ENCODE results near the gene ANXA4.
"Not testable (repeated sequence)": the region's sequence is repeated elsewhere in the genome, so short reads cannot be mapped to it uniquely, and the experiment has no call there.

The ANXA4 gene

GRCh38 chr2:69773206-69773605 lies 31.3 kb downstream of the ANXA4 start:
- no peak for TF ChIP-seq CTCF (conservative IDR thresholded peaks at IDR 0.05)
- no peak overlapping the region for H3K27ac ChIP-seq

- not testable (repeated sequence) for H3K27ac ChIP-seq
Measured at GRCh38 chr2:69774258-69774983, 32.5 kb downstream of the ANXA4 start.

GRCh38 chr2:69774984-69775982 lies 33.3 kb downstream of the ANXA4 start:
- no peak for TF ChIP-seq CTCF (conservative IDR thresholded peaks at IDR 0.05)
- peak overlapping the region; percentile 6; the same call in 1 of the 2 replicates for H3K27ac ChIP-seq

GRCh38 chr2:69776886-69777785 lies 35.2 kb downstream of the ANXA4 start:
- no peak overlapping the region for H3K27ac ChIP-seq
- TF ChIP-seq CTCF (conservative IDR thresholded peaks at IDR 0.05), result no peak

GRCh38 chr2:69777786-69778105 lies 35.8 kb downstream of the ANXA4 start:
- no peak overlapping the region for H3K27ac ChIP-seq
- no peak for TF ChIP-seq CTCF (conservative IDR thresholded peaks at IDR 0.05)

- no peak overlapping the region for H3K27ac ChIP-seq
- TF ChIP-seq CTCF (conservative IDR thresholded peaks at IDR 0.05), result no peak
Measured at GRCh38 chr2:69779258-69780001, 37.5 kb downstream of the ANXA4 start.

- no peak for TF ChIP-seq CTCF (conservative IDR thresholded peaks at IDR 0.05)
- H3K27ac ChIP-seq, result peak overlapping the region; percentile 56
Measured at GRCh38 chr2:69780921-69781320, 39.0 kb downstream of the ANXA4 start.

All from VCaP (cell line).